Ovary (tissue), 3 donors: ENCODE measurements around the gene KRT7.

Experiments
- POLR2A ChIP-seq: fragments of 450-650 bp; IDR thresholded peaks from one replicate; pipeline ENCODE4 v1.6.1; 2017; ENCODE audit warnings: antibody characterized with exemption, mild to moderate bottlenecking, moderate library complexity
- TF ChIP-seq, protein P1 (sequence below), 3 donors: fragments of 450-650 bp in 2 of 3; fragments of 200-600 bp in 1 of 3; IDR thresholded peaks; one replicate each; pipeline versions ENCODE4 v1.5.1 to v1.8.0; 2016 to 2022; ENCODE audit warnings: antibody characterized with exemption in 3 of 3, mild to moderate bottlenecking in 1 of 3
- donor health status: DM: no; HTN: no; CAD: no.

DNA sequence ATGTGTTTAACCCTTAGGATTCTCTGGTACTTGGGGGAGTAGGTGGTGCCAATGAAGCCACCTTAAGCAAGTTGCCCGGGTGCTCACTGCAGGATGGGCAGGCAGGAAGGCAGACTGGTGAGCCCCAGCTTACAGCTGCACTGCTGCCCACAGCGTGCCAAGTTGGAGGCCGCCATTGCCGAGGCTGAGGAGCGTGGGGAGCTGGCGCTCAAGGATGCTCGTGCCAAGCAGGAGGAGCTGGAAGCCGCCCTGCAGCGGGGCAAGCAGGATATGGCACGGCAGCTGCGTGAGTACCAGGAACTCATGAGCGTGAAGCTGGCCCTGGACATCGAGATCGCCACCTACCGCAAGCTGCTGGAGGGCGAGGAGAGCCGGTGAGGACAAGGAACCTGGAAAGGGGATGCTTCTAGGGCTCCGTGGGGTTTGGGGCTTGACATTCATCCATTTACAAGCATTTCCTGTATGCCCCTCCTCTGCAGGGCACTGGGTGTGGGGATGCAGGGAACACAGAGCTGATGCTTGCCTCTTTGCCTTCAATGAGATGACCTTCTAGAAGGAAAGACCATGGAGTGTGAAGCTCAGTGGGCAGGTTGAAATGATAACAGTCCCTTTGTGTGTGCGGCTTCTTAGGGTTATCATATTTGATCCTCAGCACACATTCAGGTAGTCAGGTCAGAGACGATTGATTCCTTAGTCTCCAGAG lies 12.4 kb downstream of the KRT7 start:
- TF ChIP-seq, protein P1, sequence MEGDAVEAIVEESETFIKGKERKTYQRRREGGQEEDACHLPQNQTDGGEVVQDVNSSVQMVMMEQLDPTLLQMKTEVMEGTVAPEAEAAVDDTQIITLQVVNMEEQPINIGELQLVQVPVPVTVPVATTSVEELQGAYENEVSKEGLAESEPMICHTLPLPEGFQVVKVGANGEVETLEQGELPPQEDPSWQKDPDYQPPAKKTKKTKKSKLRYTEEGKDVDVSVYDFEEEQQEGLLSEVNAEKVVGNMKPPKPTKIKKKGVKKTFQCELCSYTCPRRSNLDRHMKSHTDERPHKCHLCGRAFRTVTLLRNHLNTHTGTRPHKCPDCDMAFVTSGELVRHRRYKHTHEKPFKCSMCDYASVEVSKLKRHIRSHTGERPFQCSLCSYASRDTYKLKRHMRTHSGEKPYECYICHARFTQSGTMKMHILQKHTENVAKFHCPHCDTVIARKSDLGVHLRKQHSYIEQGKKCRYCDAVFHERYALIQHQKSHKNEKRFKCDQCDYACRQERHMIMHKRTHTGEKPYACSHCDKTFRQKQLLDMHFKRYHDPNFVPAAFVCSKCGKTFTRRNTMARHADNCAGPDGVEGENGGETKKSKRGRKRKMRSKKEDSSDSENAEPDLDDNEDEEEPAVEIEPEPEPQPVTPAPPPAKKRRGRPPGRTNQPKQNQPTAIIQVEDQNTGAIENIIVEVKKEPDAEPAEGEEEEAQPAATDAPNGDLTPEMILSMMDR (IDR thresholded peaks at IDR 0.05): no peak
- TF ChIP-seq POLR2A: no peak
